GM18861 (cell line): ENCODE data around the gene RESF1.
A peak's percentile ranks its signal among the peaks of the same experiment; 100 is the strongest.
"Not testable (repeated sequence)": the region's sequence is repeated elsewhere in the genome, so short reads cannot be mapped to it uniquely, and the experiment has no call there.

Experiments
- ATAC-seq: cut with Tn5 transposase; IDR thresholded peaks from one replicate; pipeline ENCODE4 v1.9.1; 2021; ENCODE audit not compliant: unreplicated experiment

RESF1 gene, protein sequence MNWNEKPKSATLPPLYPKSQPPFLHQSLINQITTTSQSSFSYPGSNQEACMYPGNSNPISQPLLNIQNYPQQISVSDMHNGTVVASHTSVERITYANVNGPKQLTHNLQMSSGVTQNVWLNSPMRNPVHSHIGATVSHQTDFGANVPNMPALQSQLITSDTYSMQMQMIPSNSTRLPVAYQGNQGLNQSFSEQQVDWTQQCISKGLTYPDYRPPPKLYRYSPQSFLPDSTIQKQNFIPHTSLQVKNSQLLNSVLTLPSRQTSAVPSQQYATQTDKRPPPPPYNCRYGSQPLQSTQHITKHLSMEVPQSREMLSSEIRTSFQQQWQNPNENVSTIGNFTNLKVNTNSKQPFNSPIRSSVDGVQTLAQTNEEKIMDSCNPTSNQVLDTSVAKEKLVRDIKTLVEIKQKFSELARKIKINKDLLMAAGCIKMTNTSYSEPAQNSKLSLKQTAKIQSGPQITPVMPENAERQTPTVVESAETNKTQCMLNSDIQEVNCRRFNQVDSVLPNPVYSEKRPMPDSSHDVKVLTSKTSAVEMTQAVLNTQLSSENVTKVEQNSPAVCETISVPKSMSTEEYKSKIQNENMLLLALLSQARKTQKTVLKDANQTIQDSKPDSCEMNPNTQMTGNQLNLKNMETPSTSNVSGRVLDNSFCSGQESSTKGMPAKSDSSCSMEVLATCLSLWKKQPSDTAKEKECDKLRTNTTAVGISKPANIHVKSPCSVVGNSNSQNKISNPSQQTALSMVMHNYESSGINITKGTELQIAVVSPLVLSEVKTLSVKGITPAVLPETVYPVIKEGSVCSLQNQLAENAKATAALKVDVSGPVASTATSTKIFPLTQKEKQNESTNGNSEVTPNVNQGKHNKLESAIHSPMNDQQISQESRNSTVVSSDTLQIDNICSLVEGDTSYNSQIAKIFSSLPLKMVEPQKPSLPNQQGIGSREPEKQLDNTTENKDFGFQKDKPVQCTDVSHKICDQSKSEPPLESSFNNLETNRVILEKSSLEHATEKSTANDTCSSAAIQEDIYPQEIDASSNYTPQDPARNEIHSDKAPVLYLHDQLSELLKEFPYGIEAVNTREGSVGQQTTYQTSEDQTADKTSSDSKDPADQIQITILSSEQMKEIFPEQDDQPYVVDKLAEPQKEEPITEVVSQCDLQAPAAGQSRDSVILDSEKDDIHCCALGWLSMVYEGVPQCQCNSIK (N-terminal part only)

DNA sequence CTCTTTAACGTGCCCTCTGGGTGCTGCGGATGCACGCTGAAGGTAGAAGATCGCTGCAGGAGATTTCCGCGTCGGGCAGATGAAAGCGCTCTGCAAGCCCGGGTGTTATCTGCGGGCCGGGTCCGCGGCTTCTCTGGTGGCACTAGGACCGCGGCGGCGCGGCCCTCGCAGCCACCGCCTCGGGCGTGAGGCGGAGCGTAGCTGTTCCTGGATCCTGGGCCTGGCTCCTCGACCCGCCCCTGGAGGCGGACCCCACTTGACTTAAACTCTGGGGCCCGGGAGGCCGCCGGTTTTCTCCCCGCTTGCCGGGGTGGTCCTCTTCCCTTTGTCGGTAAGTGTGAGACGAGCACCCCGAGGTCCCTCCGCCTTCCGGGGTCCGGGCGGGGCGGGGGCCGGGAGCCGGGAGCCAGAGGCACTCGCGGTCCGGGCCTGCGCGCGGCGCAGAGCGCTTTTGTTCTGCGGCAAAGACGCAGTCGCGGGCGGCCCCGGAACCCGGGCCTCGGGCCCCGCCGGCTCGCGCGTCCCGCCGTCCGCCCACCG, at the start of gene RESF1:
RESF1 (plus strand) TSS at position 255 of the 540 bp plus-strand sequence. CDS start 21,541 bp downstream, outside the sequence.
- peak; percentile 88 for ATAC-seq

DNA sequence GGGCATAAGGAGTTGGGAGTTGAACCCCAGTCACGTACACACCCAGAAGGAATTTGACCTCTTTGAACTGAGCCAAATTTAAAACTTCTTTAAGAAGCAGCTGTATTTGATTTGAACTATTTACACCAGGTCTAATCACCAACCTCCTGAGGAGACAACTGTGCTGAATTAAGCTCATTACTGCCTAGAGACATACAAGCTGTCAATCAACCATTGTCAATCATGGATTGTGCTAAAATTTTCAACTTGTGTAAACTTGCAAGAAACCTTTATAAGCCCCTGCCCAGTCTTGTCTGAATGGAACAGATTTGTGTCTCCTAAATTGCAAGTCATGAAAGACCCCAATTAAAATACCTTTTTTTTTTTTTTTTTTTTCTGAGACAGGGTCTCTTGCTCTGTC, 44.3 kb upstream of the RESF1 start:
- no peak for ATAC-seq

DNA sequence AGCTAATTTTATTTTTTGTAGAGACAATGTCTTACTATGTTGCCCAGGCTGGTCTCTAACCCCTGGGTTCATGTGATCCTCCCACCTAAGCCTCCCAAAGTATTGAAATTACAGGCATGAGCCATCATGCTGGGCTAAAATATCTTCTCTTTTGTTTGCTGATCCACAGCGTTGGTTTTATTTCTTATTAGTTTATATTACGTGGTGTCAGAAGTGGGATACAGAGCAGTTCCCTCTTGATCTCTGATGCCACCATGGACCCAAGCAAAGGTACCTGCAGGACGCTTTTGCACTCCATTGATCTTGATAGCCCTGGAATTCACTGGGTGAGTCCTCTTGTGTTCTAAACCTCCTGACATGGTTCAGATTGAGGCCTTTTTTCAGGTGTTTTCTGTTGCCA, 43.8 kb upstream of the RESF1 start:
- no peak for ATAC-seq

DNA sequence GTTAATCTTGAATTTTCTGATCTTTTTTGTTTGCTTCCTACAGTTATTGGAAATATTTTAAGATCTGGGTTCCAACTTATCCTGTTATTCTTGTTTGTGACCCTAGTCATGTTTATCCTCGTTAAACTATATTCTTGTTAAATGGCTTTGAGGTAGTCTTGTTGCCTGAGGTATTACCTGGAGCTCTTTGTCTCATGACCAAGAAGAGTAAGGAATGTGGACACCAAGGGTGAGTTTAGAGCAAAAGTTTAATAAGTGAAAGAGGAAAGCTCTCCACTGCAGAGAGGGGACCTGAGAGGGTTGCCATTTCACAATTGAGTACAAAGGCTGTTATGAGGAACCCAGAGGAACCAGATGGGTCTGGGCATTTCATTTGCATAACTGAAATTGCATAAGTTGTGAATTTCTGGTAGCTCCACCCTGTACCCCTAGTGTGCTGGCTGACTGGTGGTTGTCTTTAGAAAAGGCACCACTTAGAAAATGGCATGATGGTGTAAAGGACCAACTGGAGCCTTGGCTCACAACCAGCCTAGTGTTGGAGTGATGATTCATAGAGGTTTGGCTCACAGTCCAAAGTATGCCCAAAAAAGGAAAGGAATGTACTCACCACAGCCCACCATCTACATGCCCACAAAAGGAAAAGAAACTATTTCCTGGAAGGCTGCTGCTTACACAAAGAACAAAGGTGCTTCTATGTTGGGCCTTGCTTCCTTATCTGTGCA, 36.7 kb upstream of the RESF1 start:
- no peak for ATAC-seq

DNA sequence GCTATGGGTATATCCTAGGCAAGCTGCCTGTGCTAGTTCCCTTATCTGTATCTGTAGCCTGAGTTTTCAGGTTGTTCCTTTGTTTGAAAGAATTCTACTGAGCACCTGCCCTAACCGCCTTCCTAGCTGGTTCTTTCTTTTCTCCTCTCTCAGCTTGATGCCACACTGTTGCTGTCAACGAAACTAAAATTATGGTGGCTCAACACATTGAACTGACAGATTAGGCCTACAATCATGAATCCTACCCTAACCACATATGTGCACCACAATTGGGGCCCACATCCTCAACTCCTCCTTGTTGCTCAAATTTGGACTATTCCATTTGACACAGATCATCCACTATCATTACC, 36.2 kb upstream of the RESF1 start:
- no peak for ATAC-seq

DNA sequence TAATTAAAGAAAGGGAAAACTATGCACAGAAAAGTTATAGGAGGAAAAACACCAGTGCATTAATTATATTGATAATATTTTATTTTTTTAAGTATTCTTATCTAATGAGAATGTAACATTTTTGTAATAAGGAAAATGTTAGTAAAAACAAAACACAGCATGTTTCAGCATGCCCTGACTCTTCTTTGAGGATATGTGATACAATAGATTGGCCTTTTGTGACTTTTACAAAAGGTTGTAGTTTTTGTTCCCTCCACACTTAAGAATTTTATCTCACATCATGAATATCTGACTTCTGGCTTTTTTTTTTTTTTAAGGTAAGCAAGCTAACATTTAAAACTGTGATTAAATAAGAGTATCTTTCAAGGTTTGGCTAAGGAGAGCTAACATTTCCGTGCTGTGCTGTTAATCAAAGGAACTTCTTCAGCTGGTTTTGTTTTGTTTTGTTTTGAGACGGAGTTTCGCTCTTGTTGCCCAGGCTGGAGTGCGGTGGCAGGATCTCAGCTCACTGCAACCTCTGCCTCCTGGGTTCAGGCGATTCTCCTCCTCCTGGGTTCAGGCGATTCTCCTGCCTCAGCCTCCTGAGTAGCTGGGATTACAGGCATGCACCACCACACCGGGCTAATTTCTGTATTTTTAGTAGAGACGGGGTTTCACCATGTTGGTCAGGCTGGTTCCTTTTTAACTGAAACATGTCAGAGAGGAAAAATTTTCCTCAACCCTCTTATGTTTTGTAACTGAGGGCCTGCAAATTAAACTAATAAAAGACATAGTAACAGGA, 30.8 kb upstream of the RESF1 start:
- ATAC-seq, result no peak

DNA sequence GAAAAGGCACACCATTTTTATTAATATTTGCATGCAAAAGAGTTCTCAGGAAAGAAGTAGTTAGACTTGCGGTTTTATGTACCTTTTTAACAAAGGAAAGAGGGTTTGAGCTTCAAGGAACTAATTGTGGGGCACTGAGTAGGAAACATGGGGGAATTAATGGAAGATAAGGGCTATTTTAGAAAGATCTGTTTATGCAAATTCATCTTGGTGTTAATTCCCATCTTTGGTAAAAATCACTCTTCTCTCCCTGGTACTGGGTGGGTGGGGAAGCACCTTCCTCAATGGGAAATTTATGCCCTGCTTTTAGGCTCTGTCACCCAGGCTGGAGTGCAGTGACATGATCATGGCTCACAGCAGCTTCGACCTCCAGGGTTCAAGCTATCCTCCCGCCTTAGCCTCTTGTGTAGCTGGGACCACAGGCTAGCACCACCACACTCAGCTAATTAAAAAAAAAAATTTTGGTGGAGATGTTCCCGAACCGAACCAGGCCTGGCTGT, 30.1 kb upstream of the RESF1 start:
- ATAC-seq, result no peak

DNA sequence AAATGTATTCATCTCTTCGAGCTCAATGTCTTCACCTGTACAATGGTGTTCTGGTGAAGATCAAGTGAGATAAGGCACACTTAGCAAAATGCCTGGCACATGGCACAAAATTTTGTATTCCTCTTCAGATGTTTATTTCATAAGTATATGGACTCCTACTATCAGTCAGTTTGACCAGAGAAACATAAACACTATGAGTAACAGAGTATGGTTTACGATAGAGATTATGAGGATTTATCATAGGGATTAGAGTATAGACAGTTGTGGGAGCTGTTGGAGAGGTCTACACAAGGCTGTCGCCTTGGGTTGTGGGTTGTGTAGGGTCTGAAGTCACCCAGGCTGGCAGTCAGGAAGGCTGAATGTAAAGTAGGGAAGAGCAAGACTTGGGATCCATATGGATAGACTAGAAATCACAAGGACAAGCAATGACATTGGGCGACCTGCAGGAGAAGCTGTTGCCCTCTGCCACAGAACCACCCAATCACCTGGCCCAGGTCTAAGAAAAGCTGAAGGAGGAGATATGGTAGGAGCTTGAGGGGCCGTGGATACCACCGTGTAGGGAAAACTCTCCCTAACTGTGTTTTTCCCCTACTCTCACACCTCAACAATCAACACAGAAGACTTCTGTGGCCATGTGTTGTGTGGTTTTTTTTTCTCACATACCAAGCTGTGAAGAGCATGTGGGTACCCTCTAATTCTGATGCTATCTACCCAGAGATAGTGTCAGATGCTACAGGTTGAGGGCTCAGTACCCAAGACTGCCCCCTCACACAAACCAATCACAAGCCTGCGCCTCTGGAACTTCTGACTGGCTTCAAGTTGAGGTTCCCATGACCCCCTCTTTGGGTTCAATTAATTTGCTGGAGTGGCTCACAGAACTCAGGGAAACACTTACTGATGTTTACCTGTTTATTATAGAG, 27.2 kb upstream of the RESF1 start:
- no peak for ATAC-seq

DNA sequence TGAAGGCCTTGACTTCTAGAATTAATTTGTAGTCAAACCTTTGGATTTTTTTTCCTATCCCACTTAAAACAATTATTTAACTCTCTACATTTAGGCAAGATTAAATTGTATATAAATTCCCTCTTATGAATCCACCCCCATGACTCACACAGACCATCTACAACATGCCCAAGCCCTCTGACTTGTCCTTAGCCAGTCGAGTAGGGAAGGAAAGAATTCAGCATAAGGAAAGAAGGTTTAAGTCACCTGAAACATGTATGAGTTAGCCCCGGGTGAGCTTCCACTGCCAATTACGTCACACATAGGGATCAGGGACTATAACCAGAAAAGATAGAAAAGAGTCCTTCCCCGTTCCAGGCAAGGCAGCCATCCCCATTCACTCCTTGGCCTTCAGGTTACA, 14.9 kb upstream of the RESF1 start:
- no peak for ATAC-seq

DNA sequence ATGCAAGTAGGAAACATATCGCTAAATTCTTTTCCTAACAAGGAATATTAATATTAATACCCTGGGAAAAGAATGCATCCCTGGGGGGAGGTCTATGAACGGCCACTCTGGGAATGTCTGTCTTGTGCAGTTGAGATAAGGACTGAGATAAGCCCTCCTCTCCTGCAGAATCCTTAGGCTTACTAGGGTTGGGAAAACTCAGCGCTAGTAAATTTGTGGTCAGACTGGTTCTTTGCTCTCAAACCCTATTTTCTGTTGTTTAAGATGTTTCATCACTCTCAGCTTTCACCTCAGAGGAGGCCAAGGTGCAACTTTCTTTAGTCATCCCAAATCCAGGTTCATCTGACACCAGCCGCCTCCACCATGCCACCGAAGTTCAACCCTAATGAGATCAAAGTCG, 11.2 kb upstream of the RESF1 start:
- no peak for ATAC-seq

DNA sequence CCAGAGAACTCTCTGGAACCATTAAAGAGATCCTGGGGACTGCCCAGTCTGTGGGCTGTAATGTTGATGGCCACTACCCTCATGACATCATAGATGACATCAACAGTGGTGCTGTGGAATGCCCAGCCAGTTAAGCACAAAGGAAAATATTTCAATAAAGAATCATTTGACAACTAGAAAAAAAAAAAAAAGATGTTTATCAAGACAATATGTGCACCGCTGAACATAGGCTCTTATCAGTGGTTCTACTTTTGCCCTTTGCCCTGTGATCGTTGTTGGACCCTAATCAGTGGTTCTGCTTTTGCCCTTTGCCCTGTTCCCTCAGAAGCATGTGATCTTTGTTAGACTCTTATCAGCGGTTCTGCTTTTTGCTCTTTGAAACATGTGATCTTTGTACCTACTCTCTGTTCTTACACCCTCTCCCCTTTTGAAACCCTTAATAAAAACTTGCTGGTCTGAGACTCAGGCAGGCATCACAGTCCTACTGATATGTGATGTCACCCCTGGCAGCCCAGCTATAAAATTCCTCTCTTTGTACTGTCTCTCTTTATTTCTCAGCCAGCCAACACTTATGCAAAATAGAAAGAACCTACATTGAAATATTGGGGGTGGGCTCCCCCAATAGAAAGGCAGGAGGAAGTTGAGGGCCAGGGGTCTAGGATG, 10.4 kb upstream of the RESF1 start:
- ATAC-seq, result not testable (repeated sequence)

DNA sequence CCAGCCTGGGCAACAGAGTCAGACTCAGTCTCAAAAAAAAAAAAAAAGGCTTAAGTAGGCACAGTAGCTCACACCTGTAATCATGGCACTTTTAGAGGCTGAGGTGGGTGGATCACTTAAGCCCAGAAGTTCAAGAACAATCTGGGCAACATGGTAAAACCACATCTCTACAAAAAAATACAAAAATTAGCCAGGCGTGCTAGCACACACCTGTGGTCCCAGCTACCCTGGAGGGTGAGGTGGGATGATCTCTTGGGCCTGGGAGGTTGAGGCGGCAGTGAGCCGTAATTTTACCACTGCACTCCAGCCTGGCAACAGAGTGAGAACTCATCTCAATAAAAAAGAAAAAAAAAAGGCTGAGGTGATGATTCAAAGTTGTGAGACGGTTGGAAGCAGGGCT, 9.1 kb upstream of the RESF1 start:
- ATAC-seq, result no peak

DNA sequence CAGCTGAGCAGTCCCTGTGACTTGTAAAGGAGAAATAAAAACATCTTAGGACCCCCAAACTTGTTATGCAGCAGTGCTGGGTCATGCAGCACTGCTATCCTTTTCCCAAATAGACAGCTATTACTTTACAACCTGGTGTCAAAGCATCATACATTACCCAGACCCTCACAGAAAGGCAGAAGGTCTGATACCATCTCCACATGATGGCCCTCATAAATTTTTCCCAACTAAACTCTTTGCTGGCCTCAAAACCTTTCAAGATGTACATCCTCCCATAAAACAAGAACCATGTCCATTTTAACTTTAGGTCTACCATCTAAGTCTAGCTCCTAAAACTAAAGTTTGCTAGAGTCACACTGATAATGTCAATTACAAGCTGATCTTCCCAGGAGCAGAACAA, 8.7 kb upstream of the RESF1 start:
- ATAC-seq, result no peak

DNA sequence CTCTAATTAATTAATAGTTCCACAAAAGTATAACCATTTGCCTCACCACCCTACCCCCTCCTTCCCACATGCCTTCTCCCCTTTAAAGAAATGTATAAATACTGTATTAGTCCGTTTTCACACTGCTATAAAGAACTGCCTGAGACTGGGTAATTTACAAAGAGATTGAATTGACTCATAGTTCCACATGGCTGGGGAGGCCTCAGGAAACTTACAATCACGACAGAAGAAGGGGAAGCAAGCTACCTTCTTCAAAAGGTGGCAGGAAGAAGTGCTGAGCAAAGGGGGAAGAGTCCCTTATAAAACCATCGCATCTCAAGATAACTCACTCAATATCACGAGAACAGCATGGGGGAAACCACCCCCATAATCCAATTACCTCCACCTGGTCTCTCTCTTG, 8.2 kb upstream of the RESF1 start:
- no peak for ATAC-seq

DNA sequence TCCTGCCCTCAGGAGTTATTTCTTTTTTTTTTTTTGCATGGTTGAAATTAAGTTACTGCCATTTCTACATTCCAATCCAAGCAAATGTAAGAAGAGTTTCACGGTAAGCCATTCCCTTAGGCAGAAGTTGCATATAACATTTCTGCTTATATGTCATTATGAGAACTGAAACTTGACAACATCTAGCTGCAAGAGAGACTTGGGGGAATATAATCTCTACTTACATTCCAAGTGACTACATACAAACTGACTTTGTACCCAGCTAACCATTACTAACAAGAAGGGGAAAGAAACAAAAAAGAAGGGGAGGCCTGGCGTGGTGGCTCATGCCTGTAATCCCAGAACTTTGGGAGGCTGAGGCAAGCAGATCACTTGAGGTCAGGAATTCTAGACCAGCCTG, 7.3 kb upstream of the RESF1 start:
- no peak for ATAC-seq

DNA sequence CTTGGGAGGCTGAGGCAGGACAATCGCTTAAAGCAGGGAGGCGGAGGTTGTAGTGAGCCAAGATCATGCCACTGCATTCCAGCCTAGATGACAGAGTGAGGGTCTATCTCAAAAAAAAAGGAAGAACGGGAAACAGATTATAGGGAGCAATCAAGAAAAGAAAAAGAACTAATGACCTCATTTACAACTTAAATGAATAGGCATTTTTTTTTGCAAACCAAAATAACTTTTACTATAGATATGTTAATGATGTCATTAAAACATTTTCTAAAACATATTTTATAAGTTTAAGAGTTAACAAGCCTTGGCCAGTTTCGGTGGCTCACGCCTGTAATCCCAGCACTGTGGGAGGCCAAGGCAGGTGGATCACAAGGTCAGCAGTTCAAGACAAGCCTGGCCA, 6.8 kb upstream of the RESF1 start:
- no peak for ATAC-seq

DNA sequence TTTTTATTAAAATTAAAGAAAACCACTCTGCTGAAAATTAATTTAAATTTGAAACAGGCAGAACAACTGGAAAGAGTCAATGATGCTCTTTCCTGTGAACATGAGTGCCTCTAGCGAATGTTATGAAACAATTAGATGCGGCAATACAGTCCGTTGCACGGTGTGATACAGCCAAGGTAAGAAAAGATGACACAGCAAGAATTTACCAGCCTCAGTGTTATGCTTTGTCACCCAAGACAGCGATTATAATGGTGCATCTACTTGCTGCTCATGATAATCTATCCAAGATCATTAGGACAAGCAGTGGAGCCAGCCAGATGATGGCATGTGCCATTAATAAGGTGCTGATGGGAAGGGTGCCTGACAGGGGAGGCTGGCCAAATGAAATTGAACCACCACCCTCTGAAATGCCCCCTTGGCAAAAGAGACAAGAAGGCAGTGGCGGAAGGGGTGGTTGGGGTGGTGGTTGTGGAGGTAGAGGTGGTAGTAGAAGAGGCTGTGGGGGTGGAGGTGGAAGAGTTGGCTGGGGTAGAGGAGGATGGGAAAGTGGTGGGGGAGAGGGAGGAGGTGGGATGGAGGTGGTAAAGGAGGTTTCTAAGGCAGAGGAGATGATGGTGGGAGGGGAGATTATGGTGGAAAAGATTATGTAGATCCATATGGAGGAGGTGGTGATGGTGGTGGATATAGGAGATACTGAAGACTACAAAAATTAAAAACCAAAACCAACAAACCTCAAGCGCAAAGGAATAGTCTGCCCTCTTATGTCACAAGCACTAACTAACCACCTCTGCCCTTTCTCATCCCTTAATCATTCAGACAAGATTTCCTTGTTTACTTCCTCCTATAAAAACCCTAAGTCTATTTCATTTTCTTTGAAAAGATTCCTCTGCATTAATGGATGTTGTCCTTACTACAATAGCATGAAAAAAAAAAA, 4.0 kb upstream of the RESF1 start:
- ATAC-seq, result no peak
